ENCODE data around the gene CARNS1. TPM values are rescaled to one million over a fixed set of nuclear protein-coding genes. Genes with fewer than 3 reads are reported as not detected.
A peak's percentile ranks its signal among the peaks of the same experiment; 100 is the strongest.

The CARNS1 gene
- total and polyA plus RNA-seq, 8 donors: 0.29 to 33.3 (median 2.9) TPM

- Histone ChIP-seq H3K9me3 (no peaks in the 10 kb centered on the region), H3K36me3 (peaks cover 49 to 92% (median 86%) of the 10 kb centered on the region in 4 donors), H3K27ac (peak overlapping the region in 1 of 5 donors; percentile 96), H3K27me3 (no peaks in the 10 kb centered on the region), H3K4me3 (no peak overlapping the region), H3K4me1 (peaks cover 12 to 60% (median 42%) of the 10 kb centered on the region in 4 donors)
- 77 to 83% (median 78%) methylated on average over 17 to 22 of the region's 22 CpGs for WGBS, 5 donors
- intact Hi-C loops (cut with DNase I; ENCODE audit: low total_unique reads): loop anchor here (10.0 kb wide), 1 partner anchor 71 kb away; the partner anchor contains the start of genes CDK2AP2 and PITPNM1
- TF ChIP-seq CTCF (IDR thresholded peaks at IDR 0.05) (no peak), POLR2AphosphoS5 (IDR thresholded peaks at IDR 0.05) (no peak), EP300 (IDR thresholded peaks at IDR 0.05) (no peak), POLR2A (IDR thresholded peaks at IDR 0.05) (no peak)
- DNase-seq: no peak
Measured at GRCh38 chr11:67433536-67434394, 18.3 kb downstream of the CARNS1 start.

GRCh38 chr11:67434395-67434881 is 19.0 kb downstream of the CARNS1 start:
- Histone ChIP-seq H3K4me1 (peaks cover 6 to 60% (median 41%) of the 10 kb centered on the region in 4 donors), H3K27ac (peak overlapping the region in 1 of 5 donors; percentile 96), H3K27me3 (no peaks in the 10 kb centered on the region), H3K4me3 (peak overlapping the region in 1 of 4 donors; percentile 45), H3K36me3 (peaks cover 49 to 99% (median 93%) of the 10 kb centered on the region in 4 donors), H3K9me3 (no peaks in the 10 kb centered on the region)
- DNase-seq: no peak
- WGBS, 5 donors: 71 to 84% (median 74%) methylated on average over 10 to 23 of the region's 23 CpGs
- TF ChIP-seq POLR2AphosphoS5 (IDR thresholded peaks at IDR 0.05): peak in 1 of 3 donors; percentile 4
- TF ChIP-seq EP300 (IDR thresholded peaks at IDR 0.05): no peak
- intact Hi-C loops (cut with DNase I; ENCODE audit: low total_unique reads): loop anchor here (10.0 kb wide), 1 partner anchor 70 kb away; the partner anchor contains the start of genes CDK2AP2 and PITPNM1

- Histone ChIP-seq H3K27me3 (no peaks in the 10 kb centered on the region), H3K4me1 (peaks cover 7 to 60% (median 41%) of the 10 kb centered on the region in 4 donors), H3K36me3 (peaks cover 49 to 99% (median 97%) of the 10 kb centered on the region in 4 donors), H3K4me3 (peak overlapping the region in 2 of 4 donors; percentile 33 to 45), H3K9me3 (no peaks in the 10 kb centered on the region), H3K27ac (peak overlapping the region in 1 of 5 donors; percentile 96)
- no peak for DNase-seq
- intact Hi-C loops (cut with DNase I; ENCODE audit: low total_unique reads): loop anchor here (10.0 kb wide), 1 partner anchor 70 kb away; the partner anchor contains the start of genes CDK2AP2 and PITPNM1
- WGBS, 5 donors: 70 to 81% (median 76%) methylated on average over 23 to 26 of the region's 26 CpGs
- TF ChIP-seq CTCF (IDR thresholded peaks at IDR 0.05): no peak
- TF ChIP-seq EP300 (IDR thresholded peaks at IDR 0.05): no peak
- TF ChIP-seq POLR2AphosphoS5 (IDR thresholded peaks at IDR 0.05): no peak
- no peak for TF ChIP-seq POLR2A (IDR thresholded peaks at IDR 0.05)
Measured at GRCh38 chr11:67435031-67435726, 19.7 kb downstream of the CARNS1 start.

GRCh38 chr11:67435727-67436458 is 20.4 kb downstream of the CARNS1 start:
- H3K4me3 ChIP-seq: peak overlapping the region; percentile 8 to 45 (median 34)
- intact Hi-C loops (cut with DNase I; ENCODE audit: low total_unique reads): loop anchor here (10.0 kb wide), 1 partner anchor 69 kb away; the partner anchor contains the start of genes CDK2AP2 and PITPNM1
- no peak for DNase-seq
- H3K27me3 ChIP-seq: no peaks in the 10 kb centered on the region
- H3K36me3 ChIP-seq: peaks cover 49 to 100% (median 97%) of the 10 kb centered on the region in 4 donors
- TF ChIP-seq CTCF (IDR thresholded peaks at IDR 0.05) (no peak), POLR2A (IDR thresholded peaks at IDR 0.05) (no peak), EP300 (IDR thresholded peaks at IDR 0.05) (no peak), POLR2AphosphoS5 (IDR thresholded peaks at IDR 0.05) (no peak)
- 78 to 88% (median 82%) methylated on average over 19 to 38 of the region's 38 CpGs for WGBS, 5 donors
- H3K4me1 ChIP-seq: peaks cover 14 to 61% (median 46%) of the 10 kb centered on the region in 4 donors
- no peaks in the 10 kb centered on the region for H3K9me3 ChIP-seq
- peak overlapping the region in 4 of 5 donors; percentile 45 to 96 (median 78) for H3K27ac ChIP-seq

Measured in stomach (tissue), 9 donors.